ENCODE results near the gene STRIP2. TPM values are rescaled to one million over a fixed set of nuclear protein-coding genes. Genes with fewer than 3 reads are reported as not detected.
A peak's percentile ranks its signal among the peaks of the same experiment; 100 is the strongest.

STRIP2 gene
- total and polyA plus RNA-seq, 9 of the 15 experiments (the other 6 are each of a cell fraction or from before 2014, with no cell fraction given), result 10.1 to 81.8 (median 42.3) TPM

- TF ChIP-seq ZBTB9 (CRISPR knock-in tag; IDR thresholded peaks at IDR 0.05) (no peak), CBFA2T3 (IDR thresholded peaks at IDR 0.05) (peak; percentile 86), TAF1 (IDR thresholded peaks at IDR 0.05; ENCODE audit: control insufficient read depth, extremely low read depth, insufficient read depth, low read length, severe bottlenecking) (peak; percentile 40), EGR1 (conservative IDR thresholded peaks at IDR 0.05) (no peak), ZNF830 (CRISPR knock-in tag; IDR thresholded peaks at IDR 0.05) (no peak), CREBBP (IDR thresholded peaks at IDR 0.05; ENCODE audit: low read depth, low read length) (no peak), ZFP36 (IDR thresholded peaks at IDR 0.05; ENCODE audit: low read depth, low read length, partially characterized antibody) (no peak), CTBP1 (IDR thresholded peaks at IDR 0.05; ENCODE audit: borderline replicate concordance) (peak; percentile 85; the same call in 1 of the 2 replicates), FOXJ2 (tag; IDR thresholded peaks at IDR 0.05) (no peak), C11orf30 (IDR thresholded peaks at IDR 0.05; ENCODE audit: low read depth) (no peak), ZNF140 (CRISPR knock-in tag; IDR thresholded peaks at IDR 0.05) (no peak), THRB (CRISPR knock-in tag; conservative IDR thresholded peaks at IDR 0.05) (no peak), HDGF (IDR thresholded peaks at IDR 0.05) (peak; percentile 78), POLR2B (IDR thresholded peaks at IDR 0.05; ENCODE audit: low read depth, partially characterized antibody) (no peak), BCOR (IDR thresholded peaks at IDR 0.05) (no peak), TCF3 (CRISPR knock-in tag; IDR thresholded peaks at IDR 0.05) (peak; percentile 64), DNMT1 (IDR thresholded peaks at IDR 0.05) (no peak), JUND (IDR thresholded peaks at IDR 0.05; ENCODE audit: borderline replicate concordance, low read depth, low read length) (peak; percentile 19; the same call in 1 of the 2 replicates), JUND (tag; IDR thresholded peaks at IDR 0.05; ENCODE audit: borderline replicate concordance, low read depth, low read length) (no peak; the same call in 2 of the 3 replicates), SRSF7 (optimal IDR thresholded peaks at IDR 0.05; ENCODE audit: low read depth, low read length) (no peak), JUNB (CRISPR knock-in tag; conservative IDR thresholded peaks at IDR 0.05) (0 out of 2 replicates have a peak, but pooled peaks have one; percentile 29), ZNF121 (CRISPR knock-in tag; conservative IDR thresholded peaks at IDR 0.05) (no peak), KLF1 (tag; IDR thresholded peaks at IDR 0.05) (no peak), CEBPG (CRISPR knock-in tag; IDR thresholded peaks at IDR 0.05) (0 out of 2 replicates have a peak, but pooled peaks have one; percentile 9), CEBPG (tag; conservative IDR thresholded peaks at IDR 0.05 in 1 of 2, IDR thresholded peaks at IDR 0.05 in 1 of 2) (no peak), TEAD2 (tag; IDR thresholded peaks at IDR 0.05) (no peak), MYNN (IDR thresholded peaks at IDR 0.05) (peak; percentile 46; the same call in 1 of the 2 replicates), MYNN (CRISPR knock-in tag; IDR thresholded peaks at IDR 0.05) (no peak), ZNF764 (CRISPR knock-in tag; IDR thresholded peaks at IDR 0.05; ENCODE audit: low read depth) (no peak), USF1 (CRISPR knock-in tag; IDR thresholded peaks at IDR 0.05) (no peak), U2AF2 (optimal IDR thresholded peaks at IDR 0.05; ENCODE audit: low read depth, low read length) (no peak)
Measured at GRCh38 chr7:129436335-129436923, 2.2 kb downstream of the STRIP2 start (continued).

All from K562 (cell line).